PC-3 (cell line): ENCODE data around the gene MXD3. TPM values are rescaled to one million over a fixed set of nuclear protein-coding genes. Genes with fewer than 3 reads are reported as not detected.

Experiments used
- ATAC-seq: fragments of 200-7000 bp; cut with Tn5 transposase; 2 replicates; pipeline ENCODE4 v1.9.1; 2020; ENCODE audit warnings: mild to moderate bottlenecking, moderate library complexity
- BruUV-seq: library from RNA; stranded (reverse); fragments of 400-500 nt; replicated peaks from 2 replicates; lab custom pipeline; 2021; lab: Mats Ljungman, UMichigan
- CTCF ChIA-PET: fragments of 300-600 bp; sonication (Branson Sonifier 250); formaldehyde crosslinking; loops from one replicate; lab custom pipeline; 2022; ENCODE audit warnings: antibody characterized with exemption; lab: Charles Lee
- POLR2A ChIA-PET: fragments of 300-600 bp; sonication (Branson Sonifier 250); formaldehyde crosslinking; loops from one replicate; lab custom pipeline; 2022; ENCODE audit warnings: antibody characterized with exemption; ENCODE audit not compliant: unreplicated experiment; lab: Charles Lee
- DNase-seq: peaks from one replicate; pipeline ENCODE4 v3.0.0-alpha.2; 2015
- H2AFZ ChIP-seq: fragments of 300-600 bp; sonication (generic); 2 replicates; pipeline ENCODE4 v1.6.0; 2016; ENCODE audit warnings: antibody characterized with exemption, low read length
- H3F3A ChIP-seq: fragments of 300-600 bp; sonication (generic); one replicate; pipeline ENCODE4 v1.6.0; 2017; ENCODE audit warnings: antibody characterized with exemption, low read length, control low read depth, mild to moderate bottlenecking; ENCODE audit not compliant: unreplicated experiment
- H3K27ac ChIP-seq: fragments of 300-600 bp; sonication (generic); 2 replicates; pipeline ENCODE4 v1.5.1; 2016; ENCODE audit warnings: mild to moderate bottlenecking, low read length
- H3K27me3 ChIP-seq: fragments of 300-600 bp; sonication (generic); 2 replicates; pipeline ENCODE4 v1.6.1; 2016; ENCODE audit warnings: low read length, mixed read lengths
- H3K36me3 ChIP-seq: fragments of 300-600 bp; sonication (generic); 2 replicates; pipeline ENCODE4 v1.6.1; 2016; ENCODE audit warnings: low read depth, mixed run types, low read length, mixed read lengths
- H3K4me1 ChIP-seq: fragments of 300-600 bp; sonication (generic); 2 replicates; pipeline ENCODE4 v1.5.1; 2016; ENCODE audit warnings: low read length; ENCODE audit not compliant: insufficient read depth
- H3K4me2 ChIP-seq: fragments of 300-600 bp; sonication (generic); 2 replicates; pipeline ENCODE4 v1.6.0; 2016; ENCODE audit warnings: low read length
- H3K4me3 ChIP-seq: fragments of 300-600 bp; sonication (generic); 2 replicates; pipeline ENCODE4 v1.5.1; 2016; ENCODE audit warnings: mild to moderate bottlenecking, low read length, mixed read lengths
- H3K79me2 ChIP-seq: fragments of 300-600 bp; sonication (generic); 2 replicates; pipeline ENCODE4 v1.6.1; 2017; ENCODE audit warnings: low read length, mixed read lengths
- H3K9ac ChIP-seq: fragments of 300-600 bp; sonication (generic); 2 replicates; pipeline ENCODE4 v1.6.0; 2016; ENCODE audit warnings: mild to moderate bottlenecking, low read length
- H3K9me2 ChIP-seq: fragments of 300-600 bp; sonication (generic); replicated peaks from 2 replicates; pipeline ENCODE4 v1.6.1; 2016; ENCODE audit warnings: mixed run types, low read length, mixed read lengths
- H3K9me3 ChIP-seq: fragments of 300-600 bp; sonication (generic); 2 replicates; pipeline ENCODE4 v1.6.1; 2016; ENCODE audit warnings: low read length, mixed read lengths
- H4K20me1 ChIP-seq: fragments of 300-600 bp; sonication (generic); 2 replicates; pipeline ENCODE4 v1.6.1; 2016; ENCODE audit warnings: low read length, mixed read lengths
- EZH2 ChIP-seq: fragments of 300-600 bp; sonication (generic); IDR thresholded peaks from one replicate; pipeline ENCODE4 v1.6.1; 2017; ENCODE audit warnings: antibody characterized with exemption, mild to moderate bottlenecking, low read length; ENCODE audit not compliant: unreplicated experiment
- EZH2phosphoT487 ChIP-seq: fragments of 300-600 bp; sonication (generic); IDR thresholded peaks from 2 replicates; pipeline ENCODE4 v1.6.1; 2018; ENCODE audit warnings: mild to moderate bottlenecking, antibody characterized with exemption, low read length, borderline replicate concordance
- intact Hi-C: fragments of 100-400 bp; cut with micrococcal nuclease; formaldehyde crosslinking; loops from 2 replicates; pipeline ENCODE4 v1.9.0; 2023
- total RNA-seq: library from RNA; depleted of rRNA; stranded (reverse); fragments of >200 nt; gene quantifications from 2 replicates; pipeline ENCODE4 v1.2.3, GENCODE V29; 2014
- TF ChIP-seq, protein P1 (sequence below): fragments of 300-600 bp; sonication (generic); conservative IDR thresholded peaks from 2 replicates; pipeline ENCODE4 v1.5.1; 2017; ENCODE audit warnings: antibody characterized with exemption, low read depth, mild to moderate bottlenecking, low read length

The MXD3 gene
- total RNA-seq, 1 experiment from 2014 or later, result 45.7 TPM

DNA sequence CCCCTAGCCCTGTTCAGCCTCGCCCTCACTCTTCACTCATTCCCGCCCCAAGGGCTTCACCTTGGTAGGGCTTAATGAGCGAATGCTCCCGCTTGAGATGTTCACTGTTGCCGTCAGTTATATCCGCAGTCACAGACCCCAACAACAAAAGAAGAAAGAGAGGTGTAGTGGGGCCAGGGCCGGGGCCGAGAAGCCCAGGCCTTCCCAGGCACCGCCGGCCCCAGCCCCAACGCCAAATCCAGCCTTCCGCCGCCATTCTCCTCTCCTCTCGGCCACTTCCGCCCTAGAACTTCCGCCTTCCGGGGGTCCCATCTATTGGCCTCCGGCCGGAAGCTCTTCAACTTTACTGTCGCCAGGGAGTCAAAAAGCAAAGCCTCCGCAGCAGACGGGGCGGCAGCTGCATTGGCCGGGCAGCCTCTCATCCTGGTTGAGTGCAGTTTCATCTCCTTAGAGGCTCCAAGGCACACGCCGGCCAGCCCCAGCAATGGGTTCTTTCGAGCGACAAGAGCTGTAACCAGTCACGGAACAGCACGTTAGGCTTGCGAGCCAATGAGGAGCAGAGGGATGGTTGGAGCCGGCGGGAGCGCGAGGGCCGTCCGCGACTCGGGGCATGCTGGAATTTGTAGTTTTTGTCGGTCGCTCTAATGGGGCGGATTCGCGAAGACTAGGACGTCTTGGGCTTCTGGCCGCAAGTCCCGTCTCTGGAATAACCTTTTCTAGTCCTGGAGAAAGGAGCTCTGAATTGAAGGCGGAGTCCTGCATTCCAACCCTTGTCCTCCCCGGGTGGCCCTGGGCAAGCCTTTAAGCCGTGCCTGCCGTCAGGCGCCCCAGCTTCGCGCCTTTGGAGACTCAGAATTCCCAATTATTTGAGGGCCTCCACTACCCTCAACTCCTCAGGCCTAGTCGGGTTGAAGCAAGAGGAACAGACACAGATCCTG is 40.0 kb upstream of the MXD3 start, which contains the start of gene LMAN2:
LMAN2 (minus strand) TSS at position 277 of the 938 bp plus-strand sequence; CDS start at position 256, 21 bp downstream.
- H3K4me3 ChIP-seq, result peak within 1 kb of the TSS; percentile 93
- POLR2A ChIA-PET, result interaction anchor here (0.7 to 0.8 kb wide), 4 partner anchors 27 to 813 kb away, joined by 3 to 11 read pairs (median 4); no protein-coding TSS in a partner anchor
- no peak for TF ChIP-seq EZH2phosphoT487
- TF ChIP-seq, protein P1, sequence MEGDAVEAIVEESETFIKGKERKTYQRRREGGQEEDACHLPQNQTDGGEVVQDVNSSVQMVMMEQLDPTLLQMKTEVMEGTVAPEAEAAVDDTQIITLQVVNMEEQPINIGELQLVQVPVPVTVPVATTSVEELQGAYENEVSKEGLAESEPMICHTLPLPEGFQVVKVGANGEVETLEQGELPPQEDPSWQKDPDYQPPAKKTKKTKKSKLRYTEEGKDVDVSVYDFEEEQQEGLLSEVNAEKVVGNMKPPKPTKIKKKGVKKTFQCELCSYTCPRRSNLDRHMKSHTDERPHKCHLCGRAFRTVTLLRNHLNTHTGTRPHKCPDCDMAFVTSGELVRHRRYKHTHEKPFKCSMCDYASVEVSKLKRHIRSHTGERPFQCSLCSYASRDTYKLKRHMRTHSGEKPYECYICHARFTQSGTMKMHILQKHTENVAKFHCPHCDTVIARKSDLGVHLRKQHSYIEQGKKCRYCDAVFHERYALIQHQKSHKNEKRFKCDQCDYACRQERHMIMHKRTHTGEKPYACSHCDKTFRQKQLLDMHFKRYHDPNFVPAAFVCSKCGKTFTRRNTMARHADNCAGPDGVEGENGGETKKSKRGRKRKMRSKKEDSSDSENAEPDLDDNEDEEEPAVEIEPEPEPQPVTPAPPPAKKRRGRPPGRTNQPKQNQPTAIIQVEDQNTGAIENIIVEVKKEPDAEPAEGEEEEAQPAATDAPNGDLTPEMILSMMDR, result no peak
- TF ChIP-seq EZH2, result no peak
- H3K4me2 ChIP-seq, result peak within 1 kb of the TSS; percentile 96
- no peaks in the 10 kb centered on the region for H3K9me3 ChIP-seq
- intact Hi-C loops, result no loop called here
- H3K4me1 ChIP-seq, result peaks cover 36% of the 10 kb centered on the region
- peak within 1 kb of the TSS; percentile 93 for H3K27ac ChIP-seq
- DNase-seq (peak; percentile 94), ATAC-seq (peak; percentile 94)
- H3K79me2 ChIP-seq, result peaks cover 48% of the 10 kb centered on the region
- H3K36me3 ChIP-seq, result peaks cover 4% of the 10 kb centered on the region; the same call in 1 of the 2 replicates
- 0 out of 2 replicates have a peak, but pooled peaks cover 5% of the 10 kb centered on the region for H4K20me1 ChIP-seq
- H3K27me3 ChIP-seq, result no peaks in the 10 kb centered on the region
- peaks cover 8% of the 10 kb centered on the region for H3F3A ChIP-seq
- no TSS peak for BruUV-seq
- CTCF ChIA-PET, result interaction anchor here (1.6 kb wide), 1 partner anchor 19 kb away, joined by 7 read pairs; no protein-coding TSS in a partner anchor
- H3K9me2 ChIP-seq, result no peaks in the 10 kb centered on the region
- peak within 1 kb of the TSS; percentile 95 for H3K9ac ChIP-seq
- H2AFZ ChIP-seq, result peak within 1 kb of the TSS; percentile 97

- no peak for ATAC-seq
Measured at GRCh38 chr5:177350776-177351391, 39.2 kb upstream of the MXD3 start.

More at GRCh38 chr5:177350776-177351391, 39.2 kb upstream of the MXD3 start:
- POLR2A ChIA-PET, result no interaction called here
- BruUV-seq, result TSS peak; percentile 56
- Histone ChIP-seq H3K27ac (peak overlapping the region; percentile 93), H3K36me3 (peaks cover 6% of the 10 kb centered on the region; the same call in 1 of the 2 replicates), H2AFZ (peak overlapping the region; percentile 97; the same call in 1 of the 2 replicates), H3K4me1 (peaks cover 36% of the 10 kb centered on the region), H3K4me3 (peak overlapping the region; percentile 93), H4K20me1 (0 out of 2 replicates have a peak, but pooled peaks cover 6% of the 10 kb centered on the region), H3K9ac (peak overlapping the region; percentile 95), H3F3A (peaks cover 8% of the 10 kb centered on the region), H3K4me2 (peak overlapping the region; percentile 96), H3K27me3 (no peaks in the 10 kb centered on the region), H3K79me2 (peaks cover 56% of the 10 kb centered on the region), H3K9me2 (no peaks in the 10 kb centered on the region), H3K9me3 (no peaks in the 10 kb centered on the region)
- intact Hi-C loops, result no loop called here
- DNase-seq, result peak; percentile 7
- TF ChIP-seq EZH2 (no peak), EZH2phosphoT487 (no peak)
- TF ChIP-seq, protein P1, result no peak
- CTCF ChIA-PET, result interaction anchor here (0.6 to 1.6 kb wide), 2 partner anchors 20 to 39 kb away, joined by 4 to 7 read pairs; no protein-coding TSS in a partner anchor
